T-cell (primary cell): ENCODE results near the gene DDN. TPM values are rescaled to one million over a fixed set of nuclear protein-coding genes. Genes with fewer than 3 reads are reported as not detected.
A peak's percentile ranks its signal among the peaks of the same experiment; 100 is the strongest.

Source experiments
- ATAC-seq, 4 experiments: fragments of 200-7000 bp in 3 of 4; fragments of 150-1000 bp in 1 of 4; cut with Tn5 transposase; replicated peaks in 1 of 4; 1 replicate in 3 of 4; 2 replicates in 1 of 4; pipeline ENCODE4 v1.10.0; 2021; ENCODE audit warnings: moderate library complexity in 3 of 4, mild to moderate bottlenecking in 2 of 4, moderate number of reproducible peaks in 1 of 4
- CTCF ChIA-PET, 2 donors: fragments of 300-600 bp; sonication (Branson Sonifier 250); formaldehyde crosslinking; loops; one replicate each; lab custom pipeline; 2022; ENCODE audit warnings: antibody characterized with exemption in 2 of 2; lab: Charles Lee
- POLR2A ChIA-PET, 2 donors: fragments of 300-600 bp; sonication (Branson Sonifier 250); formaldehyde crosslinking; loops; one replicate each; lab custom pipeline; 2022; ENCODE audit warnings: antibody characterized with exemption in 2 of 2; lab: Charles Lee
- DNase-seq, 35 experiments: peaks; one replicate each; pipeline versions ENCODE4 v3.0.0 to v3.0.0-alpha.2; 2013 to 2023
- H3K27ac ChIP-seq: one replicate; pipeline ENCODE4 v1.5.1; 2013; ENCODE audit warnings: low read length
- H3K27me3 ChIP-seq, 2 experiments: replicated peaks in 1 of 2; 1 replicate in 1 of 2; 2 replicates in 1 of 2; pipeline versions ENCODE4 v1.6.1 to v1.7.0; 2013; ENCODE audit warnings: low read length in 1 of 2, mixed read lengths in 1 of 2; ENCODE audit not compliant: control insufficient read depth in 2 of 2, insufficient read depth in 2 of 2; ENCODE audit errors: extremely low read depth in 1 of 2
- H3K36me3 ChIP-seq, 2 donors: 1 replicate in 1 of 2; 2 replicates in 1 of 2; pipeline versions ENCODE4 v1.6.1 to v1.7.0; 2013; ENCODE audit warnings: low read length in 1 of 2; ENCODE audit not compliant: control insufficient read depth in 2 of 2, insufficient read depth in 1 of 2; ENCODE audit errors: extremely low read depth in 1 of 2
- H3K4me1 ChIP-seq, 2 experiments: 1 replicate in 1 of 2; 2 replicates in 1 of 2; pipeline versions ENCODE4 v1.6.1 to v1.7.0; 2013; ENCODE audit warnings: low read length in 2 of 2, mixed read lengths in 1 of 2; ENCODE audit not compliant: insufficient read depth in 2 of 2, control insufficient read depth in 1 of 2; ENCODE audit errors: extremely low read depth in 1 of 2
- H3K4me3 ChIP-seq, 2 donors: 1 replicate in 1 of 2; 2 replicates in 1 of 2; pipeline versions ENCODE4 v1.5.1 to v1.7.0; 2013; ENCODE audit warnings: mild to moderate bottlenecking in 2 of 2, low read length in 1 of 2, moderate library complexity in 1 of 2; ENCODE audit not compliant: control insufficient read depth in 1 of 2; ENCODE audit errors: extremely low read depth in 1 of 2
- H3K9me3 ChIP-seq: 2 replicates; pipeline ENCODE4 v1.7.0; 2013
- H3K27ac Mint-ChIP-seq, 2 donors: one replicate each; pipeline ENCODE4 v1.8.0; 2020 to 2021; ENCODE audit warnings: mild to moderate bottlenecking in 2 of 2, mixed read lengths in 2 of 2
- H3K27me3 Mint-ChIP-seq, 2 donors: one replicate each; pipeline ENCODE4 v1.8.0; 2021 to 2022; ENCODE audit warnings: mixed read lengths in 2 of 2
- H3K36me3 Mint-ChIP-seq: one replicate; pipeline ENCODE4 v1.8.0; 2021; ENCODE audit warnings: mixed read lengths
- H3K4me1 Mint-ChIP-seq, 3 donors: one replicate each; pipeline ENCODE4 v1.8.0; 2020 to 2022; ENCODE audit warnings: mixed read lengths in 3 of 3, mild to moderate bottlenecking in 1 of 3
- H3K4me3 Mint-ChIP-seq, 3 donors: one replicate each; pipeline ENCODE4 v1.8.0; 2020 to 2022; ENCODE audit warnings: mild to moderate bottlenecking in 3 of 3, mixed read lengths in 3 of 3, moderate library complexity in 3 of 3
- H3K9me3 Mint-ChIP-seq, 3 donors: one replicate each; pipeline ENCODE4 v1.8.0; 2020 to 2022; ENCODE audit warnings: mixed read lengths in 3 of 3
- whole genome bisulfite sequencing: methylation state at CpG from one replicate; pipeline ENCODE4 v1.1.5; 2013; ENCODE audit warnings: missing lambda C conversion rate; ENCODE audit not compliant: insufficient coverage; 5-methylcytosine and 5-hydroxymethylcytosine counted together
- total RNA-seq, 35 experiments: library from RNA in 6 of 35; stranded (reverse) in 6 of 35; fragments of 120-200 nt in 1 of 35; gene quantifications; one replicate each; pipeline versions ENCODE4 v1.2.1 to v1.2.4 and lab custom pipeline; 2013 to 2026

The DDN gene
- total RNA-seq, 5 donors from 2014 or later (not counting 1 experiment from before 2014, with no cell fraction given), result 0.09 to 1.3 (median 0.15) TPM

DNA sequence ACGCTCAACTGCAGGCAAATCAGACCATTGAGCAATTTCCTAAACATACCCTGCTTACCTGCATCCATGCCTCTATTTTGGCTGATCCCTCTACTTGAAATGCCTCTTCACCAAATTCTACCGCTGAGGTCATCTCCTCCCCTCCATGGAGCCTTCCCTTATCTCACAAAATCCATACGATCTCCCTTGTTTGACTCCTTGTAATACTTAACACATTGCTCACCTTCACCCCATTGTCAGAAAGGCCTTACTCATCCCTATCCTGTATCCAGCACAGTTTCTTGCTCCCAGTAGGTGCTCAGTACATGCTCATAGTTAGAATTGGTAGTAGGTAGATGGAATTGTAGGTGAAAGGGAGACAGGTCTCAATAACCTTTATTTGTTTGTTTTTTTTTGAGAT lies 5.4 kb downstream of the DDN start:
- Histone ChIP-seq H3K36me3 (no peaks in the 10 kb centered on the region), H3K27ac (no peak overlapping the region), H3K4me1 (peaks cover 3 to 27% of the 10 kb centered on the region in 2 experiments), H3K4me3 (no peak overlapping the region), H3K9me3 (no peaks in the 10 kb centered on the region), H3K27me3 (peaks cover 10 to 67% of the 10 kb centered on the region in 2 experiments)
- ATAC-seq (no peak), DNase-seq (no peak)
- 81% methylated on average over 2 of the region's 3 CpGs for WGBS
- Mint-ChIP-seq H3K27me3 (peaks cover 43 to 58% of the 10 kb centered on the region in 2 donors), H3K27ac (no peak overlapping the region), H3K36me3 (no peaks in the 10 kb centered on the region), H3K4me3 (no peak overlapping the region), H3K4me1 (peaks cover 23 to 29% (median 26%) of the 10 kb centered on the region in 3 donors), H3K9me3 (no peaks in the 10 kb centered on the region)
- ChIA-PET CTCF (interaction anchor here (0.6 to 2.1 kb wide), 8 partner anchors 10 to 794 kb away, joined by 3 to 6 read pairs (median 3); partner anchors contain the start of gene DDX23 (in 1 of the 2)), POLR2A (interaction anchor here in 1 of 2 donors (0.7 kb wide), 1 partner anchor 45 kb away, joined by 8 read pairs; no protein-coding TSS in a partner anchor)

DNA sequence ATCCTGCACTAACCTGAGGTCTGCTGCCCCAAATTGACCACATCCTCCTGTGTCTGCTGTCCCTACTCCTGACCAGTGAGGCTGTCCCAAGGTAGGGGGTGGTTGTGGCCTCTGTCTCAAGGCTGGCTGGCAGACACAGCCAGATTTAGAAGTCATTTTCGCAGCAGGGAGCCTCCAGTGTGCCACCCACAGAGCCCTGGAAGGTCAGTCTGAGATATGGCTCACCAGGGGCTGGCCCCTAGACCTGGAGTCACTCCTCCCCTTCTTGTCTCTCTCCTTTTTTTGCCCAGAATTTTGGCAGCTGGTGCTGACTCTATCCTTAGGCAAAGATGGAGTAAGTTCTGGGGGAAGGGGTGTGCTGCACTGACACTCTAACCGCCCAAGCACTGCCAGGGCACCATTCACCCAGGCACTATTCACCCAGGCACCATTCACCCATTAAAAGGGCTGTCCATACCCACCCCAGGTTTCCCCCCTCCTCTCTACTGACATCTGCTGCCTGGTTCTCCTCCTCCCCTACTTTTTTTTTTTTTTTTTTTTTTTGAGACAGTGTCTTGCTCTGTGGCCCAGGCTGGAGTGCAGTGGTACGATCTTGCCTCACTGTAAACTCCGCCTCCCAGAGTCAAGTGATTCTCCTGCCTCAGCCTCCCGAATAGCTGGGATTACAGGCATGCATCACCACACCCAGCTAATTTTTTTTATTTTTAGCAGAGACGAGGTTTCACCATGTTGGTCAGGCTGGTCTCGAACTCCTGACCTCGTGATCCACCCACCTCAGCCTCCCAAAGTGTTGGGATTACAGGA lies 7.7 kb downstream of the DDN start:
- whole genome bisulfite sequencing, result 88% methylated on average over 1 of the region's 8 CpGs
- H3K4me3 Mint-ChIP-seq, result no peak overlapping the region
- Histone ChIP-seq H3K9me3 (no peaks in the 10 kb centered on the region), H3K36me3 (no peaks in the 10 kb centered on the region), H3K27me3 (peaks cover 13 to 63% of the 10 kb centered on the region in 2 experiments), H3K27ac (no peak overlapping the region), H3K4me1 (peaks cover 0 to 12% of the 10 kb centered on the region in 2 experiments), H3K4me3 (no peak overlapping the region)
- no peaks in the 10 kb centered on the region for H3K9me3 Mint-ChIP-seq
- no peak overlapping the region for H3K27ac Mint-ChIP-seq
- POLR2A ChIA-PET, result interaction anchor here in 1 of 2 donors (0.6 kb wide), 2 partner anchors 83 to 107 kb away, joined by 3 read pairs; no protein-coding TSS in a partner anchor
- no peak for ATAC-seq
- H3K4me1 Mint-ChIP-seq, result peaks cover 17 to 22% (median 18%) of the 10 kb centered on the region in 3 donors
- no peak for DNase-seq
- peaks cover 49 to 55% of the 10 kb centered on the region in 2 donors for H3K27me3 Mint-ChIP-seq
- CTCF ChIA-PET, result interaction anchor here (0.6 to 1.2 kb wide), 5 partner anchors 8 to 110 kb away, joined by 3 to 6 read pairs (median 4); no protein-coding TSS in a partner anchor
- no peaks in the 10 kb centered on the region for H3K36me3 Mint-ChIP-seq

DNA sequence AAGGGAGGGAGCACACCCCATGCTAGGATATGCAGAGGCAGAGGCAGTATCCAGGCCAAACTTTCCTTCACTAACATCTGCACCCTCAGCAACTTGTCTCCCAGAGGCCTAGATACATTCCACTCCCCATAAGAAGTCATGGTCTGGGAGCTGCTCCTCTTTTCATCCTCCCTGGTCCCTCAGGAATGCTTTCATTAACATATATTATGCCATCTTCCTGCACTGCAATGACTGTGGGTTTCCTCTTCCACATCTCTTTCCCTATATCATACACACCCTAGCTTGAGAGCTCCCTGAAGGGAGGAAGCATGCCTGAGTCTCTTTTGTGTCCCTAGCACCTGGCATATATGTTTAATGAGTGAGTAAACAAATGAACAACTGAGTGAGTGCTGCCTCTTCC lies 8.6 kb downstream of the DDN start:
- CTCF ChIA-PET, result interaction anchor here in 1 of 2 donors (0.6 kb wide), 2 partner anchors 49 to 273 kb away, joined by 3 read pairs; no protein-coding TSS in a partner anchor
- no peaks in the 10 kb centered on the region for H3K9me3 Mint-ChIP-seq

DNA sequence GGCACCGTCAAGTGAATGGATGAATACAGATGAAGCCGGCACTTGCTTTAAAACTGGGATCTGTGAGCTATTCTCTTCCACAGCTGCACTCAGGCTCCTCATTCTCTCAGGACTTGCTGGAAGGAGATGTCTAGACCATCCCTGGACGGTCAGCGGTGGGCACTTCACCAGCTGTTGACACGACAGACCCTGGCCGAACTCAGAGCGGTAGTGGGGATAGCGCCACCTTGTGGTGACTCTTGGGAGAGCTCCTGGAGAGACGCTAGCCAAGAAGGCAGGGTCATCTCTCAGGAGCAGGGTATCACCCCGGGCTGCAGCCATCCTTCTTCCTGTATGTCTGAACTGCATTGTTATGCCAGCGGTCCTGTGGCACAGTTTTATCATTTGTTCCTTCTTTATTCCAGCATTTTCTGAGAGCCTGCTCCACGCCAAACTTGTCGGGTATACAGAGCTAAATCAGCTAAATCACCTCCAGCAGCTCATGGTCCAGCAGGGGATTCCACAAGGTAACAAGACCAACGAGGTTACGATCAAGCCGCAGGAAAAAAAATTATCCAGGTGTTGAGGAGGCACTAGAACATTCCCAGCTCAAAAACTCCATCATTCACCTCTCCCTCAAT lies 11.0 kb downstream of the DDN start:
- Mint-ChIP-seq H3K4me3 (no peak overlapping the region), H3K36me3 (no peaks in the 10 kb centered on the region), H3K27ac (peak overlapping the region in 1 of 2 donors; percentile 12), H3K9me3 (no peaks in the 10 kb centered on the region), H3K27me3 (peaks cover 26 to 33% of the 10 kb centered on the region in 2 donors), H3K4me1 (peaks cover 7 to 12% (median 7%) of the 10 kb centered on the region in 3 donors)
- Histone ChIP-seq H3K4me1 (peaks cover 0 to 5% of the 10 kb centered on the region in 2 experiments), H3K9me3 (no peaks in the 10 kb centered on the region), H3K4me3 (no peak overlapping the region), H3K27me3 (peaks cover 13 to 43% of the 10 kb centered on the region in 2 experiments), H3K27ac (no peak overlapping the region), H3K36me3 (no peaks in the 10 kb centered on the region)
- DNase-seq (peak in 28 of 35 experiments; percentile 30 to 85 (median 64)), ATAC-seq (peak; percentile 75 to 84 (median 81))
- CTCF ChIA-PET, result interaction anchor here (0.7 to 2.2 kb wide), 27 partner anchors 9 to 1233 kb away, joined by 3 to 33 read pairs (median 5); partner anchors contain the start of genes WNT1 (in 2 of the 2), ARF3 (in 1 of the 2), DDN (in 1 of the 2) and DDX23 (in 1 of the 2)
- 18% methylated on average over 14 of the region's 16 CpGs for WGBS
- POLR2A ChIA-PET, result interaction anchor here (0.5 to 0.6 kb wide), 5 partner anchors 29 to 137 kb away, joined by 3 to 7 read pairs (median 3); no protein-coding TSS in a partner anchor

More for the DNA sequence above, 8.6 kb downstream of the DDN start:
- H3K27me3 ChIP-seq, result peaks cover 14 to 59% of the 10 kb centered on the region in 2 experiments
- H3K9me3 ChIP-seq, result no peaks in the 10 kb centered on the region
- peaks cover 0 to 11% of the 10 kb centered on the region in 2 experiments for H3K4me1 ChIP-seq
- POLR2A ChIA-PET, result interaction anchor here in 1 of 2 donors (0.6 kb wide), 1 partner anchor 85 kb away, joined by 3 read pairs; no protein-coding TSS in a partner anchor
- Mint-ChIP-seq H3K4me1 (peaks cover 13 to 19% (median 13%) of the 10 kb centered on the region in 3 donors), H3K4me3 (no peak overlapping the region), H3K27me3 (peaks cover 42 to 46% of the 10 kb centered on the region in 2 donors), H3K27ac (no peak overlapping the region), H3K36me3 (no peaks in the 10 kb centered on the region)
- ATAC-seq, result no peak
- H3K27ac ChIP-seq, result no peak overlapping the region
- H3K36me3 ChIP-seq, result no peaks in the 10 kb centered on the region
- H3K4me3 ChIP-seq, result no peak overlapping the region
- DNase-seq, result no peak

DNA sequence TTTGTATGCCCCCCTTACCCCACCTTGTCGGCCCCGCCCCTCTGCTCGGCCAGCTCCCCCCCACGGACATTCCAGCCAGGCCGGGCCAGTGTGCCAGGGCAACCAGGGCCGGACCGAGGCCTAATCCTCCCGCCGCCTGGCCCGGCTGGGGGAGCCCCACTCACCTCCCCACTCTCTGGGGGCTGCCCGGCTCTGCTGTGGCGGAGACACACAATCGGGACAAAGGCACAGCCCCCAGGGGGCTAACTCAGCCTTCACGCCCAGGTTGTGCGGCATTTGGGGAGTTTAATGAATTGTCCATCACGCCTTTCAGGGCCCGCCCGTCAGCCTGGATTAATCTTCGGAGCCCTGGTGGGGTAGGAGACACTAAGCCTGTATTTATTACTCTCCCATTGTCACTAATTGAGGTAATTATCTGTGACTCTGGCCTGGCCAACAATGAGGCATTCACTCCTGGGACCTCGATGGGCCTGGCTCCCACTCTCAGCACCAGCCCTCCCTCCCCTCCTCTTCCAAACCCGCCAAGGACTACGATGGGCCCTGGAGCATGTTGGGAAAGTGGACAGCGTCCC lies 12.4 kb downstream of the DDN start:
- ATAC-seq, result no peak

More for the DNA sequence above, 12.4 kb downstream of the DDN start:
- H3K27ac ChIP-seq, result no peak overlapping the region
- H3K36me3 ChIP-seq, result no peaks in the 10 kb centered on the region
- no peaks in the 10 kb centered on the region for H3K9me3 Mint-ChIP-seq
- H3K36me3 Mint-ChIP-seq, result no peaks in the 10 kb centered on the region
- H3K4me1 Mint-ChIP-seq, result peaks cover 14 to 20% (median 15%) of the 10 kb centered on the region in 3 donors
- ChIA-PET POLR2A (no interaction called here), CTCF (interaction anchor here (0.9 to 3.3 kb wide), 3 partner anchors 8 to 11 kb away, joined by 3 to 33 read pairs (median 7); partner anchors contain the start of gene WNT1 (in 1 of the 2))
- peaks cover 13 to 42% of the 10 kb centered on the region in 2 experiments for H3K27me3 ChIP-seq
- no peak overlapping the region for H3K4me3 Mint-ChIP-seq
- no peak for DNase-seq
- H3K4me3 ChIP-seq, result no peak overlapping the region
- H3K27me3 Mint-ChIP-seq, result peaks cover 26 to 31% of the 10 kb centered on the region in 2 donors
- H3K27ac Mint-ChIP-seq, result no peak overlapping the region
- peaks cover 0 to 10% of the 10 kb centered on the region in 2 experiments for H3K4me1 ChIP-seq
- whole genome bisulfite sequencing, result 76% methylated on average over 12 of the region's 23 CpGs
- no peaks in the 10 kb centered on the region for H3K9me3 ChIP-seq
